ENCODE results near the gene AK9.

GRCh38 chr6:109465772-109466171 lies 225.2 kb downstream of the AK9 start:
- TF ChIP-seq CTCF (IDR thresholded peaks at IDR 0.05) (no peak), POLR2A (IDR thresholded peaks at IDR 0.05) (no peak)
